Upper lobe of left lung (tissue), 6 donors: ENCODE results near the gene CHCHD3. TPM values are rescaled to one million over a fixed set of nuclear protein-coding genes. Genes with fewer than 3 reads are reported as not detected.

Experiments used
- ATAC-seq, 2 donors: fragments of 200-7000 bp; cut with Tn5 transposase; one replicate each; pipeline ENCODE4 v1.9.1; 2022; ENCODE audit warnings: mild to moderate bottlenecking in 2 of 2, moderate library complexity in 2 of 2; ENCODE audit not compliant: low FRiP score in 2 of 2
- DNase-seq, 2 donors: peaks; one replicate each; pipeline ENCODE4 v3.0.0-alpha.2; 2019 to 2020
- H3K27ac ChIP-seq, 4 donors: fragments of 200-600 bp; sonication (generic); one replicate each; pipeline ENCODE4 v1.5.1; 2016 to 2019
- H3K27me3 ChIP-seq, 4 donors: fragments of 200-600 bp; sonication (generic); one replicate each; pipeline ENCODE4 v1.5.1; 2017 to 2019
- H3K36me3 ChIP-seq, 4 donors: fragments of 200-600 bp; sonication (generic); one replicate each; pipeline ENCODE4 v1.5.1; 2016 to 2019
- H3K4me1 ChIP-seq, 4 donors: fragments of 200-600 bp; sonication (generic); one replicate each; pipeline ENCODE4 v1.5.1; 2018 to 2019
- H3K4me3 ChIP-seq, 4 donors: fragments of 200-600 bp; sonication (generic); one replicate each; pipeline ENCODE4 v1.5.1; 2017 to 2019; ENCODE audit warnings: mild to moderate bottlenecking in 2 of 4, moderate library complexity in 1 of 4
- H3K9me3 ChIP-seq, 4 donors: fragments of 200-600 bp; sonication (generic); one replicate each; pipeline ENCODE4 v1.5.1; 2018 to 2019
- EP300 ChIP-seq, 4 donors: sonication (generic); formaldehyde crosslinking; IDR thresholded peaks; one replicate each; pipeline ENCODE4 v1.5.1; 2017; ENCODE audit warnings: antibody characterized with exemption in 4 of 4, control low read depth in 2 of 4
- POLR2A ChIP-seq, 4 donors: fragments of 450-650 bp; IDR thresholded peaks; one replicate each; pipeline ENCODE4 v1.5.1; 2016 to 2017; ENCODE audit warnings: antibody characterized with exemption in 4 of 4, mild to moderate bottlenecking in 2 of 4
- POLR2AphosphoS5 ChIP-seq, 2 donors: sonication (generic); formaldehyde crosslinking; IDR thresholded peaks; one replicate each; pipeline ENCODE4 v1.5.1; 2017; ENCODE audit warnings: antibody characterized with exemption in 2 of 2
- WGBS, 2 donors: methylation state at CpG; one replicate each; pipeline ENCODE4 v1.1.5; 2017 to 2018; 5-methylcytosine and 5-hydroxymethylcytosine counted together
- total RNA-seq, 6 donors: library from RNA; depleted of rRNA in 4 of 6; stranded (reverse); fragments of >200 nt in 4 of 6; gene quantifications; one replicate each; pipeline versions ENCODE4 v1.1.0 to v1.2.1, GENCODE V29; 2016 to 2021
- TF ChIP-seq, protein P1 (sequence below), 6 experiments: fragments of 450-650 bp in 4 of 6; fragments of 200-600 bp in 2 of 6; sonication (generic) in 2 of 6; IDR thresholded peaks; one replicate each; pipeline ENCODE4 v1.5.1; 2016 to 2019; ENCODE audit warnings: antibody characterized with exemption in 6 of 6
- donor health status: DM: no; HTN: no; CAD: no; lungs with moderate emphysema.
- donor health status: DM: no; HTN: yes; CAD: no; lungs with severe emphysema.

The CHCHD3 gene
- total RNA-seq, 6 donors from 2014 or later, result 42.6 to 54.5 (median 48.6) TPM

DNA sequence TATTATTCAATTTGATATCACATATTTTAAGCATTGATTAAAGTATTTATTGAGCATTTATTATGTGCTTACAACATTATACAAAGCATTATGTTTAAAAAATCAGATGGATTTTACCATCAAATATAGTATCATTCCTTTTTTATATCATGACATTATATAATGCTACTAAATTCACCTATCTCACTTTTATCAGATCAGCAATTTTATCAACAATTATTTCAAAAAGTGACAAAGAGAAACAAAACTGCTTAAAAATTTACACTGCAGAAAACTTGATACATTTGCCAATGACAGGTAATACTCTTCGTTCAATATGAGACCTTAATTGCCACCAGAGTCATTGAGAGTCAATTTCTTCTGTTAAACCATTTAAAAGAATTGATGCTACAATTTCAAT, 82.0 kb downstream of the CHCHD3 start:
- Histone ChIP-seq H3K4me1 (peaks cover 0 to 14% (median 10%) of the 10 kb centered on the region in 4 donors), H3K27ac (no peak overlapping the region), H3K36me3 (no peaks in the 10 kb centered on the region), H3K4me3 (no peak overlapping the region), H3K9me3 (no peaks in the 10 kb centered on the region), H3K27me3 (no peaks in the 10 kb centered on the region)
- no peak for ATAC-seq
- DNase-seq, result no peak
- WGBS, 2 donors, result 97 to 100% methylated on average over 1 of the region's 1 CpG
- no peak for TF ChIP-seq POLR2A (IDR thresholded peaks at IDR 0.05)
- no peak for TF ChIP-seq POLR2AphosphoS5 (IDR thresholded peaks at IDR 0.05)
- TF ChIP-seq, protein P1, sequence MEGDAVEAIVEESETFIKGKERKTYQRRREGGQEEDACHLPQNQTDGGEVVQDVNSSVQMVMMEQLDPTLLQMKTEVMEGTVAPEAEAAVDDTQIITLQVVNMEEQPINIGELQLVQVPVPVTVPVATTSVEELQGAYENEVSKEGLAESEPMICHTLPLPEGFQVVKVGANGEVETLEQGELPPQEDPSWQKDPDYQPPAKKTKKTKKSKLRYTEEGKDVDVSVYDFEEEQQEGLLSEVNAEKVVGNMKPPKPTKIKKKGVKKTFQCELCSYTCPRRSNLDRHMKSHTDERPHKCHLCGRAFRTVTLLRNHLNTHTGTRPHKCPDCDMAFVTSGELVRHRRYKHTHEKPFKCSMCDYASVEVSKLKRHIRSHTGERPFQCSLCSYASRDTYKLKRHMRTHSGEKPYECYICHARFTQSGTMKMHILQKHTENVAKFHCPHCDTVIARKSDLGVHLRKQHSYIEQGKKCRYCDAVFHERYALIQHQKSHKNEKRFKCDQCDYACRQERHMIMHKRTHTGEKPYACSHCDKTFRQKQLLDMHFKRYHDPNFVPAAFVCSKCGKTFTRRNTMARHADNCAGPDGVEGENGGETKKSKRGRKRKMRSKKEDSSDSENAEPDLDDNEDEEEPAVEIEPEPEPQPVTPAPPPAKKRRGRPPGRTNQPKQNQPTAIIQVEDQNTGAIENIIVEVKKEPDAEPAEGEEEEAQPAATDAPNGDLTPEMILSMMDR (IDR thresholded peaks at IDR 0.05), result no peak
- no peak for TF ChIP-seq EP300 (IDR thresholded peaks at IDR 0.05)

DNA sequence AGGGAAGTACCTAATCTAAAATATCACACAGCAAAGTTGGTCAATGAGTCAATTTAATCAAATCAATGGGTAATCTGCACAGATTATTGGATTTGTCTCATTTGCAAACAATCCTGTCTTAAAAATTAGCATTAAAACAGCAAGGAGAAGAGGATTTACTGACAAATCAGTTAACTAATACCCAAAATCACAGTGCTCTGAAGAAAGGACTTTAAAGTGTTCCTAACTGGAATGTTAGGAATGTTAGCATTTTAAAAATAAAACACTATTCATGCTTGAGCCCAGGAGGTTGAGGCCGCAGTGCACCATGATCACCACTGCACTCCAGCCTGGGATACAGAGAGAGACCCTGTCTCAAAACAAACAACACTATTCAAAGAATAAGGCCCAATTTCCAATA, 83.1 kb downstream of the CHCHD3 start:
- Histone ChIP-seq H3K4me1 (peaks cover 0 to 14% (median 10%) of the 10 kb centered on the region in 4 donors), H3K27me3 (no peaks in the 10 kb centered on the region), H3K4me3 (no peak overlapping the region), H3K27ac (no peak overlapping the region), H3K36me3 (no peaks in the 10 kb centered on the region), H3K9me3 (no peaks in the 10 kb centered on the region)
- no peak for DNase-seq
- TF ChIP-seq, protein P1 (IDR thresholded peaks at IDR 0.05), result no peak
- TF ChIP-seq EP300 (IDR thresholded peaks at IDR 0.05), result no peak
- TF ChIP-seq POLR2A (IDR thresholded peaks at IDR 0.05), result no peak
- no peak for TF ChIP-seq POLR2AphosphoS5 (IDR thresholded peaks at IDR 0.05)
- 50 to 87% methylated on average over 1 of the region's 1 CpG for WGBS, 2 donors
- no peak for ATAC-seq

DNA sequence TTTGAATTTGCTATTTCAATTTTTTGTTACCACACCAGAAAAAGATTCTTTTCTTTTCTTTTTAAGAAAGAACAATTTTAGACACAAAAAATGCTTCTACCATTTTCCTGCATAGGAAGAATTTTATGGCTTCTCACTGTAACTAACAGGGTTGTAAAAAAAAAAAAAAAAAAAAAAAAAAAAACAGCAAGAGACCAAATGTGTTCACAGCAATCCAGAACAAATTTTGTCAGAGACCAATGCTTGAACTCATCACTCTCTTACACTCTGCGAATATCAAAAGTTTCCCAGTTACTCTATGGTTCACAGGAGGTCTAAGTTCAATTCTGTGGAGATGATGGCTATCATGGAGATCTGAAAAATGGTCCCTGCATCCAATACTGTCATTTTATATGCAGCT, 84.4 kb downstream of the CHCHD3 start:
- DNase-seq (no peak), ATAC-seq (no peak)
- Histone ChIP-seq H3K27ac (no peak overlapping the region), H3K4me1 (peaks cover 0 to 7% (median 6%) of the 10 kb centered on the region in 4 donors), H3K4me3 (no peak overlapping the region), H3K27me3 (no peaks in the 10 kb centered on the region), H3K9me3 (no peaks in the 10 kb centered on the region), H3K36me3 (no peaks in the 10 kb centered on the region)
- TF ChIP-seq POLR2A (IDR thresholded peaks at IDR 0.05) (no peak), EP300 (IDR thresholded peaks at IDR 0.05) (no peak), POLR2AphosphoS5 (IDR thresholded peaks at IDR 0.05) (no peak)
- TF ChIP-seq, protein P1 (IDR thresholded peaks at IDR 0.05), result no peak
- WGBS, 2 donors, result 95 to 100% methylated on average over 1 of the region's 1 CpG

DNA sequence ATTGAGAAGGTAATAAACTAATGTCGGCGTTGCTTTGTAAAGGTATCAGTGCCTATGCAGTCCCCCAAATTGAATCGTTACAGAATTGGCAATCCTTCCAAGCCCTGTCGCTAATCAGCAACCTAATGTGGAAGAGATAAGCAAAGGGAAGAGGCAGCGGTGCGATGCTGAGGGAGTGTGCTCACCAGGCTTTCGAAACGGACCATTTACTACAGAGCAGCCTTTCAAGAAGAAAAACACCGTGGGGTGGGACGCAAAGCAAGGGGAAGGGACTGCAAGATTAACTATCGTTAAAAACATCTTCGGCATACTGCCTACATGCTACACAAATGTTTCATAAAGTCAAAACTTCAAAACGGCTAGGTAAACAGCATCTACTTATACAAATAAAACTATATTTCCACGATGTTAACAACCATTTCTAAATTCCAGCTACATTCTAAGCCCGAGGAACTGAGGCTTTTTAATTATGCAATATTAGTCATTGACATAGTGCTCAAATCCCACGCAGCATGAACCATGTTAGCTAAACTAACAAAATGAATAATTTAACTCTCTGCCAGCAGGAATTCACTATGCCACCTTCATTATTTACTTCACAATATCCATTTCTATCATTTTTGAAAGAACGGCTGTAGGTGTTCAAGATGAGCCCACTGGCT, 85.2 kb downstream of the CHCHD3 start:
- DNase-seq (no peak), ATAC-seq (no peak)
- no peaks in the 10 kb centered on the region for H3K36me3 ChIP-seq
- no peaks in the 10 kb centered on the region for H3K9me3 ChIP-seq
- peaks cover 0 to 10% (median 6%) of the 10 kb centered on the region in 4 donors for H3K4me1 ChIP-seq
- H3K27ac ChIP-seq, result no peak overlapping the region
- no peak for TF ChIP-seq POLR2AphosphoS5 (IDR thresholded peaks at IDR 0.05)
- TF ChIP-seq EP300 (IDR thresholded peaks at IDR 0.05), result no peak
- no peak for TF ChIP-seq POLR2A (IDR thresholded peaks at IDR 0.05)
- TF ChIP-seq, protein P1 (IDR thresholded peaks at IDR 0.05), result no peak
- 75 to 87% methylated on average over 17 of the region's 17 CpGs for WGBS, 2 donors
- no peaks in the 10 kb centered on the region for H3K27me3 ChIP-seq
- no peak overlapping the region for H3K4me3 ChIP-seq
